ENCODE results near the gene ABCA1.

ABCA1 gene

DNA sequence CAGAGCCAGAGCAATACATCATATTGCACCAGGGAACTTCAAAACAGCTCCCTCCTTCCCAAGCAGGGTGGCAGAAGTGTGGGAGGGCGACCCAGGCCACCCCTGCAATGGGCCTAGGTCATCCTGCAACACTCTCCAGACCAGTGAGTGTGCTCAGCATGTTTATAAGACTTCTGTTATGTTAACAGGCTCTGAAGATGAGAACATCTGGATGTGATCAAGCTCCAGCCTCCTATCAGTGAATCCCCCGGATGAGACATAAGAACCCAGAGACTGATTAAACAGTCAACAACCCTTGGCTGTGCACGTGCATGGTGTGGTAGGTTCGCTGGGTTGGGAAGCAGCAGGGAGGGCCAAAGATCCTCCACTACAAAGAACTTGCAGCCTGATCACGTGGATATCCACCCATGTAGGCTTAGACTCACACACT is 63.3 kb downstream of the ABCA1 start:
- no peak overlapping the region for H3K4me3 ChIP-seq (replicated peaks; ENCODE audit: low read depth, low read length)
- DNase-seq (ENCODE audit: low read depth), result peak; percentile 75
- TF ChIP-seq, protein P1, sequence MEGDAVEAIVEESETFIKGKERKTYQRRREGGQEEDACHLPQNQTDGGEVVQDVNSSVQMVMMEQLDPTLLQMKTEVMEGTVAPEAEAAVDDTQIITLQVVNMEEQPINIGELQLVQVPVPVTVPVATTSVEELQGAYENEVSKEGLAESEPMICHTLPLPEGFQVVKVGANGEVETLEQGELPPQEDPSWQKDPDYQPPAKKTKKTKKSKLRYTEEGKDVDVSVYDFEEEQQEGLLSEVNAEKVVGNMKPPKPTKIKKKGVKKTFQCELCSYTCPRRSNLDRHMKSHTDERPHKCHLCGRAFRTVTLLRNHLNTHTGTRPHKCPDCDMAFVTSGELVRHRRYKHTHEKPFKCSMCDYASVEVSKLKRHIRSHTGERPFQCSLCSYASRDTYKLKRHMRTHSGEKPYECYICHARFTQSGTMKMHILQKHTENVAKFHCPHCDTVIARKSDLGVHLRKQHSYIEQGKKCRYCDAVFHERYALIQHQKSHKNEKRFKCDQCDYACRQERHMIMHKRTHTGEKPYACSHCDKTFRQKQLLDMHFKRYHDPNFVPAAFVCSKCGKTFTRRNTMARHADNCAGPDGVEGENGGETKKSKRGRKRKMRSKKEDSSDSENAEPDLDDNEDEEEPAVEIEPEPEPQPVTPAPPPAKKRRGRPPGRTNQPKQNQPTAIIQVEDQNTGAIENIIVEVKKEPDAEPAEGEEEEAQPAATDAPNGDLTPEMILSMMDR (IDR thresholded peaks at IDR 0.05; ENCODE audit: low read length, missing control alignments), result no peak

DNA sequence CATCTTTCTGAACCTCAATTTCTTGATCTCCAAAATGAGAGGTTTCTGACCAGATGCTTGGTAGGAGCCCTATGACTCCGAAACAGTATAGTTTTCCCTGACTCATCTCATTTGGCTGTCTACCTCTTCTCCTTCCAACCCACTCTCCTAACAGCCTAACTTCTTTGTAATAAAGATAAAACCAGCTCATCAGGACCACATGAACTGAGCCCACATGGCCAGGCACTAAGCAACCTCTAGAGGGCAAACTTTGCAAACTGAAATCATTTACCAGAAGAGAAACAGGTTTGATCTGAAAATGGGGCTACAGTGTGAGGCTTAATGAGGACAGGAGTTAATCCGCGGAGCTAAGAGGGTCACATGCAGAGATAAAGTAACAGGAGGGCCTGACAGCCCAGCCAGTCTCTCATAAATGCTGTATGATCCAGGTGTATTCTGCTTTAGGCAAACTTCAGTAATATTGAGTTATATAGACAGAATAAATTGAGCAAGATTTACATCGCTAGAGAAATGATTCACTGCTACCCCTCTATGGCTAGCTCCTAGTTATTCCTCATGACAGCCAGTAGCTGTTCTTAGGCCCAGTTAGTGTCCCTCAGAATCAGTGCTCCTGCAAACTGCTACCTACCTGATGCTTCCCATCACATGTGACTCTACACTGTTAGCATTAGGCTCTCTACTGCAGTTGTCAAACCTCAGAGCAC is 64.6 kb downstream of the ABCA1 start:
- DNase-seq (ENCODE audit: low read depth), result peak; percentile 88
- TF ChIP-seq, protein P1 (IDR thresholded peaks at IDR 0.05; ENCODE audit: low read length, missing control alignments), result peak; percentile 92
- no peak overlapping the region for H3K4me3 ChIP-seq (replicated peaks; ENCODE audit: low read depth, low read length)

DNA sequence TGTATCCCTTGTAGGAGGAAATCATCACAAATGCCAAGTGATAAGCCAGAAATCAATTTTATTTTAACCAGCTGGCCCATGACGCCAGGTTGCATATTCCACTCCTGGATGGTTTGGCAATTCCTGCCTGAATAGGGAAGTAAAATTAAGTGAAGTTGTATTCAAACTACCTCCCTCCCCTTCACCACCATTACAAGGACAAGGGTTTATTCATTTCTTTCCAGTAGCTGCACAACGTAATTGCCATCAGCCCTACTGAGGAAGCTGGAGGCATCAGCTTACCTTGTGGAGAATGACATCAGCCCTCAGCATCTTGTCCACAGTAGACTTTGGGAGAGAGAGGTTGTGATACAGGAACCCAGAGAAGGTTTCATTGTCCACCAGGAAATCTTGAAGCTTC is 66.6 kb downstream of the ABCA1 start:
- TF ChIP-seq, protein P1 (IDR thresholded peaks at IDR 0.05; ENCODE audit: low read length, missing control alignments), result no peak
- H3K4me3 ChIP-seq (replicated peaks; ENCODE audit: low read depth, low read length), result no peak overlapping the region
- DNase-seq (ENCODE audit: low read depth), result no peak

DNA sequence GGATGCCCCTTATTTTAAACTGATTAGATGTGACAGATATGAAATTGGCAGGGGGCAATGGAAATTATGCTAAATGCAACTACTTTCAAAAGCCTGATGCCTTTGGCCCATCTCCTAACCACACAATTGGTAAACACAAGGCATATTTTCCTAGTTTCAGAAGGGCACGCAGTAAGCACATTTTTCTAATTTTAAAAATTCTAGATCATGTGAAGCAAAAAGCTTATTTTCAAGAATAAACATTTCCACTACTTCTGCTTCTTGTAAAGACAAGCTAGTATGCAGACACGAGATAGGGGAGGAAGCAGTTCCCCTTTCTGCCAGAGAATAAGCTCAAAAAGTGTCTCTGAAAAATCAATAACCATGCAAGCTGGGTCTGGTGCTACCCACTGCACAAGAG is 67.7 kb downstream of the ABCA1 start:
- H3K4me3 ChIP-seq (replicated peaks; ENCODE audit: low read depth, low read length), result no peak overlapping the region
- DNase-seq (ENCODE audit: low read depth), result no peak
- TF ChIP-seq, protein P1 (IDR thresholded peaks at IDR 0.05; ENCODE audit: low read length, missing control alignments), result no peak

DNA sequence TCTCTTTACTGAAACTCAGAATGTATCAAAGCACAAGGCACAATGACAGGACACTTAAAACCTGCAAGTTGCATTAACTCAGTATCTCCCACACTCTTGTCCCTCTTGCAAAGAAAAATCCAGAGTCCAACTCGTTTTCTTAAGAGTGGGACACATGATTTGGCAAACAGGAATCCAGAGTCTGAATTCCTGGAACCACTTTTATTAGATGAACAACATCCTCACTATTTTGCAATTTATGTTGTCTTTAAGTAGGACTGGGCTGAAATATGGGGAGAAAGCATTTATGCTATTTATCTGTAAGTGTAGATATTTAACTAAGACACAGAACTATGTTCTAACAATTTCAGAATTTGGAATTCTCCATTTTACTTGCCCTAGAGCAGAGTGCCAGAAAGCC is 69.1 kb downstream of the ABCA1 start:
- H3K4me3 ChIP-seq (replicated peaks; ENCODE audit: low read depth, low read length), result no peak overlapping the region
- TF ChIP-seq, protein P1 (IDR thresholded peaks at IDR 0.05; ENCODE audit: low read length, missing control alignments), result no peak
- DNase-seq (ENCODE audit: low read depth), result peak; percentile 31

DNA sequence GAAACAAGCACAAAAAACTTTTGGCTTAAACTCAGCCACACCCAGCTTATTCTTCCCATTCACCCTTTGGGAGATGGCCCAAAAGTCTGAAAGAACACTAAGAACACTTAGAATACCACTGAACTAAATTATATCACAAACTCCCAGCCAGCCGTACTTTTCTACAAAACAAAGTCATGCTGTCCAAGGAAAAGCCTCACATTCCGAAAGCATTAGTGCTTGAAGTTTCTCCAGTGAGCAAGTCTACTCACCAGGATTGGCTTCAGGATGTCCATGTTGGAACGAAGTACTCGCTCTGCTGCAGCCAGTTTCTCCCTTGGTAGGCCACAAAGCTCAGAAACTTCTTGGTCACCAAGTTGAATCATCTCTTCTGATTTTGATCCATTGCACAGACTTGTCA is 69.7 kb downstream of the ABCA1 start:
- peak; percentile 35 for DNase-seq (ENCODE audit: low read depth)
- no peak overlapping the region for H3K4me3 ChIP-seq (replicated peaks; ENCODE audit: low read depth, low read length)
- TF ChIP-seq, protein P1 (IDR thresholded peaks at IDR 0.05; ENCODE audit: low read length, missing control alignments), result no peak

DNA sequence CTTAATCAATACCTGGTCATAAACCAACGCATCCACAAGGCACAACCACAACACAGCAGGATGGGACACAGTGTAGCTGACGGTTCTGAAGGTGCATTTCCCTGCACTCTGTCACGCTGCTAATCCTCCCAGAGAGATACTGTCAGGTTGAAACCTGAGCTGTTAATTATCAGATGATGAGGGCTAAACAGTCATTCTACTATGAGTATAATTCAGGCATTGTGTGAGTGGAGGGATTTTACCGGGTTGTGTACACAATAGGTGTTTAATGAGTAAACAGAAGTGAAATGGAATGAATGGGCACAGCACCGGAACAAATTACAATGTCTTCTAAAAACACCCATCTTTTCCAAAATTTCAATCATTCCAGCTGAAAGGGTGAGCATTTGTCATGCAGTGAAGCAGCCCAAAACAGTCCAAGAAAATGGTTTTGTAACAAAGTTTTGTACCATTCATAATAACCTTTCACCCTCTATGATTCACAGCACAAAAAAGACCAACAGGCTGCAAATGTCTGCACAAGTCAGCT is 71.5 kb downstream of the ABCA1 start:
- no peak overlapping the region for H3K4me3 ChIP-seq (replicated peaks; ENCODE audit: low read depth, low read length)
- no peak for DNase-seq (ENCODE audit: low read depth)
- TF ChIP-seq, protein P1 (IDR thresholded peaks at IDR 0.05; ENCODE audit: low read length, missing control alignments), result no peak

All from fibroblast of pulmonary artery (primary cell).